CD1c-positive myeloid dendritic cell (primary cell): Measurements from ENCODE around the gene MAPRE2.

Source experiments
- DNase-seq: peaks from one replicate; pipeline ENCODE4 v3.0.0-alpha.2; 2016; ENCODE audit errors: extremely low spot score

The MAPRE2 gene

DNA sequence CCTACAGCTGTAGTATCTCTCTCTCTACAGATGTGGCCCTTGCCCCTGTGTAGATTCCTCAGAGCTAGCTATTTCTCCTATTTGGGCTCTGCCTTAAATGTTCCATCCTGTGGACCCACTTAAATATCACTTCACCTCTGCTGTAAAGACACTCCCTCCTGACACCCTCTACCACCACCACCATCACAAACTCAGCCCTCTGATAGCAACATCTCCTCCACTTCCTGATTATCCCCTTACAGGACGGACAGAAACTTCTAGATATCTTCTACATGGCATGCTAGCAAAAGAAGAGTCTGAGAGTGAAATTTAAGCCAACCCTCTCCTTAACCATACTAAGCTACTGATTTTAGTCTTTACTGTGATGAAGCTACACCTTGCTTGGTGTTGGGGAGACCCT lies 3.2 kb upstream of the MAPRE2 start:
- no peak for DNase-seq

GRCh38 chr18:35038881-35039491 lies 2.2 kb upstream of the MAPRE2 start:
- DNase-seq = peak; percentile 85

DNA sequence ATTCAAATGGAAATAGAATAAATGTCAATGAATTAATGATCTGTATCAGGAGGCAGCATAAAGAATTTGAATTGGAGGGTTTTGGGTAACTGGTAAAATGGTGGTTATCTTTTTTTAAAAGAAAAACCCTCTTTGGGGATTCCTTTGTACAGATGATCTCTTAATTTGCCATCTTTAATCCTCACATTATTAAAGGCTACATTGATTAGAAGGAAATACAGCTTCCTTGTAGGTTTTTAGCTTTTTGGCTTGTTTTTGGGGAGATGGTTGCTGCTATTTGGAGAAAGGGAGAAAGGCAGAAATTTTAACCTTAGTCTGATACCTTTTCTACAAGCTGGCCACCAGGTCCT lies 600 bp upstream of the MAPRE2 start:
- no peak for DNase-seq

DNA sequence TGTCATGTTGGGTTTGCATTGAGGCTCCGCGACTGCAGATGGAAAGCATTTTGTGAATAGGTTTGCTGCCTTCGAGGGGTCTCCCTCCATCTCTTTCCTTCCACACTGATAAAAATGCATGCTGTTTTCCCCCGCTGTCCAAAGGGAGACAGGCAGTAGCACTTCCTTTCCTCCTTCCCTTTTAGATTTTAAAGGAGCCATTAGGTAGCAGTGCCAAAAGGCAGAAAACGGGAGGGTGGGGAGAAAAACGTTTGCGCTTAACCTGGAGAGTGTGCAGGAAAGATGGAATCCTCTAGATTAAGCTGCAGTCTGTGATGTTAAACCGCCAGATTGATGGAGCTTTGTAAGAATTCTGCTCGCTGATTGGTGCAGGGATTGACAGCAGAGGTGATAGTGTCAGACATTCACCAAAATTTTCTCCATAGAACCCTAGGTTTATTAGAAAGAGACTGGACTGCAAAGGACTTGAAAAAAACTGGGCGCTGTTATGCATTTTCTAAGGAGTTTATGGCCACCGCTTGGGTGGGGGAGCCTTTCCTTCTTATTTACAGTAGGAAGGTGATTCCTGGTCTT lies 688 bp downstream of the MAPRE2 start:
- no peak for DNase-seq

- DNase-seq = peak; percentile 58
Observed at GRCh38 chr18:35042389-35043071, 1.3 kb downstream of the MAPRE2 start.

DNA sequence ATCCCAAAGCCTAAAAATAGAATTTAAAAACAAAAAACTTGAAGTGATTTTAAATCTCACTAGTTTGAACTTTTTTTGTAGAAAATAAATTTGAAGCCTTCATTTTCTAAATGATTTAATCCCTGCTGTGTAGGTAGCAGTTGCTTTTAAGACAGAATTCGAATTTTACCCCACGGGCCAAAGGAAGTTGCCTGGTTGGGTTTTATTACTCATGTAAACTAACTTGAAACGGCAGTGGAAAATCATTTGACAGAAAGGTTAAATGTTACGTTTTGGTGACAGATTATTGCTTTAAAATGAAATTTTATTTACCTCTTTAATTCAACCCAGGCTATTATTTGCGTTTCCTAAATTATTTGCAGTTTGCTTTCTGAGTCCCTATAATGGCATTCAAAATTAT lies 2.0 kb downstream of the MAPRE2 start:
- no peak for DNase-seq

GRCh38 chr18:35045121-35045520 lies 3.9 kb downstream of the MAPRE2 start:
- no peak for DNase-seq

DNA sequence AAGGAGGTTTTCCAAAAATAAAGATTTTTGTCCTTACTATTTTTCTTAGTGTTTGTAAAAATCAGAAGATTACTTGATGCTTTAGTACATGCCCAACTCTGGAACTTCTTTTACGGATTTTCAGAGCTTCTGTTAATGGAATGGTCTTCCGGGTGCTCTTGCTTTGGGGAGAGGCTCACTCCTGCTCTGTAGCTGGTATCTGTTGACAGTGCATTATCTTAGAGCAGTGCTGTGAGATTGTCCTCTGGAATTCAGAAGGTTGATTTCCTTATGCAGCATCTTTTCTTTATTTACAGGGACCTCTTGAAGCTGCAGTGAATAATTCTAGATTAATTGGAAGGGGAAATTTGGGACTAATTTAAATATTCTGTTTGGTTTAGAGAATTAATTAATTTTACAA lies 4.6 kb downstream of the MAPRE2 start:
- DNase-seq = no peak

GRCh38 chr18:35047697-35048292 lies 6.6 kb downstream of the MAPRE2 start:
- no peak for DNase-seq

DNA sequence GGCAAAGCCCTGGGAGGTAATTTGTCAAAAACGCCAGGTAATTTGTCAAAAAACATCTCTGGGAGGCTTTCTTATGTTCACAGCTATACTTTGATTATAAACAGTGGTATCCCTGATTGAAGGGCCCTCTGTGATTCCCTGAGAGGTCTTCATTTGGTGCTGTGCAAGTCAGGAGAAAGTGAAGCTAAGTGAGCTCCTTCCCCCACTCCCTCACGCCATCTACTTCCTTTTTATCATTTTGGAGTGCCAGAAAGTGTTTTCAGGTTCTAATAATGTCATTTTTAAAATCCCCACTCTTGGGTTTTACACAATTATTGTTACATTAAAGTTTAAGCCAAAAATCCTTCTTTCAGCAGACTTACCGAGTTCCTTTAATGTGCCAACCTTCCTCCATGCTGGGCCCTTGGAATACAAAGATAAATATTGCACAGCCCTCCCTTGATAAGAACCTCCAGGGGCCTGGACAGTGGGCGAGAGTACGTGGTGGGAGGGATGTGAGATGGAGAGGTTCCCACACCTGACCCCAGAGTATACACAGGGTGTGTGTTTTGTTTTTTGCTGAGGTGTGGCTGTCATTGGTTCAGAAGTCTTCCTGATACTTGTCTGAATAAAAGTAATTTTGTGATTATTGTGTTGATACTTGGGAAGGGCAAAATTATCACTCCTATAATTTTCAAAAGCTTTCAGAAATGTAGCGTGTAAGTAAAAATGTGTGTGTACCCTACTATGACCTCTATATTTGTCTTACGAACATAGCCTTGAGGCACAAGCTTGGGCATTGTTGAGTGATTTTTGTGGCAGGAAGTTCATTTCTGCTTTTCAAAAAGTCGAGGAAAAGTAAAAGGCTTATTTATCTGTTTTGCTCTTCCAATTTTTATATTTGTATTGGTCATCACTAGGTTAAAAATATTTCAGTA lies 8.2 kb downstream of the MAPRE2 start:
- peak; percentile 61 for DNase-seq

DNA sequence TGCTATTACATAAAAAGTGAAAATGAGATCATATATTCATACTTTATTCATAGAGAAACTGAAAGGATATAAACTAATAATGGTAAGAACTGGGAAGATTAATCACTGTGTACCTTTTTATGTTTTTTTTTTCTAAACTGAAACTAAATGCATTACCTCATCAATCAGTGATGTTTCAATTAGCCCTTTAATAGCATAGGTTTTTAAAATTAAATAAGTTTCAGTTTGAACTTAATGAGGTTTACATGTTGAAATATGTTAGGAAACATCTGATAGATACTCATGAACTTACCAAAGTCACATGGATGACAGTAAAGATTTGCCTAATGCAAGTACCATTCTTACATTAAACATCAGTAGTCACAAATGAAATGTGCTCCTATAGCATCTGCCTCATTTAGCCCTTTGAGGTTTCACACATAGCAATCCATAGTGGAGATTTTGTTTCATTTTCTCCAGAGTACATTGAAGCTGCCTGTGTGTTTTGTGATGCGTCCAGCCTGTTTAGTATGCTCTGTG lies 8.9 kb downstream of the MAPRE2 start:
- no peak for DNase-seq

GRCh38 chr18:35050705-35051195 lies 9.5 kb downstream of the MAPRE2 start:
- DNase-seq = peak; percentile 58

GRCh38 chr18:35051641-35052377 lies 10.6 kb downstream of the MAPRE2 start:
- no peak for DNase-seq

DNA sequence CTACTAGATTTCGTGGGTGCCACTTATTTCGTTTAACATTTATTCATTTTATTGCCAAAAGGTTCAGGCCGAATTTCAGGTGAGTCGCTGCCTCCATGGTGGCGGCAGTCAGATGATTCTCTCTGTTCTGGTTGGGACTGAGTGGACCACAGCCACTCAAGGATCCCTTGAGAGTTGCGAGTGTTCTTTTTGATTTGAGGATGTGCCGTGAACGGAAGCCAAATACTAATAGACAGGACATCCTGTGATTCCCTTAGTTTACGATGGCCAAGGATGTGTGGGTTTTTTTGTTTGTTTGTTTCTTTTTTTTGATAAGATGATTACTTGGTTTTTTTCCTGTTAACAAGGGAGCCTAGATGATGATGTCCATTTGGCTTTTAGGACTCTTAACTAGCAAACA lies 13.2 kb downstream of the MAPRE2 start:
- no peak for DNase-seq

DNA sequence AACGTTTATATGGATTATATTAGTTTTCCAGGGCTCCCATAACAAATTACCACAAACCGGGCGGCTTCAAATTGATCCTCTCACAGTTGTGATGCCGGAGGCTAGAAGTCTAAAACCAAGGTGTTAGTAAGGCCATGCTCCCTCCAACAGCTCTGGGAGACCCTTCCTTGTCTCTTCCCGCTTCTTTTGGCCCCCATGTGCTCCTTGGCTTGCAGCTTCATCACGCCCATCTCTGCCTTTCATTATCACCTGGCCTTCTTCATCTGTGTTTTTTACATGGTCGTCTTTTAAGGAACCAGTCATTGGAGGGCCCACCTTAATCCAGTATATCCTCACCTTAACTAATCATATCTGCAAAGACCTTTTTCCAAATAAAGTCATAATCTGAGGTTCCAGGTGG lies 13.9 kb downstream of the MAPRE2 start:
- DNase-seq = no peak

GRCh38 chr18:35055726-35056125 lies 14.5 kb downstream of the MAPRE2 start:
- no peak for DNase-seq

GRCh38 chr18:35059280-35059927 lies 18.2 kb downstream of the MAPRE2 start:
- DNase-seq = no peak

- no peak for DNase-seq
Observed at GRCh38 chr18:35060122-35060815, 19.1 kb downstream of the MAPRE2 start.

- DNase-seq = no peak
Observed at GRCh38 chr18:35061336-35061735, 20.1 kb downstream of the MAPRE2 start.

DNA sequence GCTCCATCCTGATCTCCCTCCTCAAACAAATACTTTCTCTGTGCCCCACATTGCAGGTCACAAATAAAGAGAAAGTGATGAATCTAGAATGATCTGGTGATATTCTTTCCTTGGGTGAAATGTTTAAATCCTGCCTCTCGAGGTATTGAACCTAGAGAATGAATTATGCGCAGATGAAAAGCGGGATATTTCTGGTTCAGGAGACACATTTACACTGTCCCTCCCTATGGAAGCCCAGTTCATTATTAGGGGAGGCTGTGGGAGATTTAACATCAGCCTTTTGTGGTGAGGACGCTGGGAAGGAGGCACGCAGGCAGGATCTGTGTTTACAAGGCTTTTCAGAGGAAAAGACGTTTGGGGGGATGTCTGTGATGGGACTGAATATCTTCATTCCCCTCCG lies 20.6 kb downstream of the MAPRE2 start:
- no peak for DNase-seq
